ENCODE results near the gene CELSR3. TPM values are rescaled to one million over a fixed set of nuclear protein-coding genes. Genes with fewer than 3 reads are reported as not detected.
A peak's percentile ranks its signal among the peaks of the same experiment; 100 is the strongest.

The CELSR3 gene
- total RNA-seq, 2 experiments from 2014 or later = 7.2 to 8.0 TPM

GRCh38 chr3:48664929-48665328, 2.2 kb upstream of the CELSR3 start:
- Mint-ChIP-seq H3K36me3 (ENCODE audit: low read depth) (peaks cover 8% of the 10 kb centered on the region), H3K9me3 (no peaks in the 10 kb centered on the region), H3K4me1 (peaks cover 23% of the 10 kb centered on the region), H3K4me3 (no peak overlapping the region), H3K27me3 (peaks cover 4% of the 10 kb centered on the region), H3K27ac (no peak overlapping the region)
- no peak for DNase-seq
- ChIA-PET POLR2A (interaction anchor here (1.1 to 2.3 kb wide), 4 partner anchors 9 to 428 kb away, joined by 3 to 7 read pairs (median 4); no protein-coding TSS in a partner anchor), CTCF (interaction anchor here (0.9 to 2.1 kb wide), 7 partner anchors 10 to 429 kb away, joined by 3 to 6 read pairs (median 4); partner anchors contain the start of genes IP6K2, NCKIPSD, QRICH1 and UQCRC1)

GRCh38 chr3:48664313-48664644, 1.6 kb upstream of the CELSR3 start:
- Mint-ChIP-seq H3K27me3 (peaks cover 4% of the 10 kb centered on the region), H3K4me1 (peaks cover 23% of the 10 kb centered on the region), H3K9me3 (no peaks in the 10 kb centered on the region), H3K4me3 (peak overlapping the region; percentile 81), H3K27ac (no peak overlapping the region), H3K36me3 (ENCODE audit: low read depth) (peaks cover 8% of the 10 kb centered on the region)
- POLR2A ChIA-PET = interaction anchor here (0.7 to 2.3 kb wide), 5 partner anchors 10 to 430 kb away, joined by 3 to 7 read pairs (median 4); partner anchors contain the start of gene QRICH1
- DNase-seq = no peak
- CTCF ChIA-PET = interaction anchor here (0.9 to 3.5 kb wide), 9 partner anchors 9 to 430 kb away, joined by 3 to 19 read pairs (median 4); partner anchors contain the start of genes IP6K2, NCKIPSD, QRICH1 and SLC26A6

- POLR2A ChIA-PET = interaction anchor here (0.7 to 2.8 kb wide), 11 partner anchors 11 to 476 kb away, joined by 3 to 25 read pairs (median 3); partner anchors contain the start of genes CDC25A, PFKFB4, QRICH1 and SLC26A6
- DNase-seq = peak; percentile 97
- H3K27me3 Mint-ChIP-seq = peaks cover 4% of the 10 kb centered on the region
- peaks cover 8% of the 10 kb centered on the region for H3K36me3 Mint-ChIP-seq (ENCODE audit: low read depth)
- peak overlapping the region; percentile 81 for H3K4me3 Mint-ChIP-seq
- peak overlapping the region; percentile 78 for H3K27ac Mint-ChIP-seq
- no peaks in the 10 kb centered on the region for H3K9me3 Mint-ChIP-seq
- CTCF ChIA-PET = interaction anchor here (0.8 to 3.5 kb wide), 12 partner anchors 8 to 430 kb away, joined by 3 to 19 read pairs (median 4); partner anchors contain the start of genes IP6K2, NCKIPSD, QRICH1 and SLC26A6
- H3K4me1 Mint-ChIP-seq = peaks cover 23% of the 10 kb centered on the region
Observed at GRCh38 chr3:48663489-48664312, 1.0 kb upstream of the CELSR3 start.

- peaks cover 6% of the 10 kb centered on the region for H3K36me3 Mint-ChIP-seq (ENCODE audit: low read depth)
- POLR2A ChIA-PET = interaction anchor here (1.0 to 2.8 kb wide), 10 partner anchors 12 to 431 kb away, joined by 3 to 25 read pairs (median 4); partner anchors contain the start of genes IP6K2, QRICH1 and SLC26A6
- H3K4me1 Mint-ChIP-seq = peaks cover 29% of the 10 kb centered on the region
- DNase-seq = no peak
- no peak overlapping the region for H3K27ac Mint-ChIP-seq
- peak overlapping the region; percentile 43 for H3K4me3 Mint-ChIP-seq
- H3K9me3 Mint-ChIP-seq = no peaks in the 10 kb centered on the region
- CTCF ChIA-PET = interaction anchor here (0.9 to 3.5 kb wide), 5 partner anchors 24 to 394 kb away, joined by 3 to 19 read pairs (median 4); partner anchors contain the start of genes NCKIPSD, SLC26A6 and UQCRC1
- H3K27me3 Mint-ChIP-seq = peaks cover 4% of the 10 kb centered on the region
Observed at GRCh38 chr3:48662145-48662752, 437 bp downstream of the CELSR3 start.

DNA sequence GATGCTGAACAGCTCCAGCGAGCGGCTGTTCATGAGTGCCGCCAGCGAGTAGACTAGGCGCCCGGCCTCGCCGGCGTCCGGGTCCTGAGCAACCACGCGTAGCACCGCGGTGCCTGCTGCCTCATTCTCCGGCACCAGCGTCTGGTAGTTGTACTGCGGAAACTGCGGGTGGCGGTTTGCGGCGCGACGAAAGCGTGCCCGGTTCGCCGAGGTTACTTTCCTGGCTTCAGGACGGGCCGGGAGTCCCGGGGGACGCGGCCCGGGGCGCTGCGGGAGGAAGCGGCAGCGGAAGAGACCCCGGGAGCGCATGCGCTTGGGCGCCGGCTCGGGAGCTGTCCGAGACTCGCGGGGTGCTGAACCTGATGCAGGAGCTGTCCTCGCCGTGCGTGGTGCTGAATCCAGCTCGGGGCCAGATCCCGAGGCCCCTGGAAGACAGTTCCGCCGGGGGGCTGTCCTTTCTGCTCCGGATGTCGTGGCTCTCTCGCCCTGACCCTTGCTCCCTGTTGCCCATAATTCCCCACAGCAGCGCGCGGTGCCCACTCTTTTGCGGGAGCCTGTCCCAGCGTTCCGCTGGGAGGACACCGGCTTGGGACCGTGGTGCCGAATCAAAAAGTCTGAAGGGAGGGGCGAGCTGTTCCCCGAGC, 1.1 kb downstream of the CELSR3 start:
- Mint-ChIP-seq H3K36me3 (ENCODE audit: low read depth) (peaks cover 6% of the 10 kb centered on the region), H3K4me1 (peaks cover 35% of the 10 kb centered on the region), H3K27ac (peak overlapping the region; percentile 21), H3K4me3 (peak overlapping the region; percentile 43), H3K27me3 (peaks cover 4% of the 10 kb centered on the region), H3K9me3 (no peaks in the 10 kb centered on the region)
- ChIA-PET CTCF (interaction anchor here (0.9 to 3.5 kb wide), 4 partner anchors 24 to 394 kb away, joined by 3 to 19 read pairs (median 8); partner anchors contain the start of genes NCKIPSD and SLC26A6), POLR2A (interaction anchor here (1.0 to 2.8 kb wide), 6 partner anchors 13 to 56 kb away, joined by 3 to 25 read pairs (median 4); partner anchors contain the start of genes IP6K2 and SLC26A6)
- DNase-seq = peak; percentile 80

DNA sequence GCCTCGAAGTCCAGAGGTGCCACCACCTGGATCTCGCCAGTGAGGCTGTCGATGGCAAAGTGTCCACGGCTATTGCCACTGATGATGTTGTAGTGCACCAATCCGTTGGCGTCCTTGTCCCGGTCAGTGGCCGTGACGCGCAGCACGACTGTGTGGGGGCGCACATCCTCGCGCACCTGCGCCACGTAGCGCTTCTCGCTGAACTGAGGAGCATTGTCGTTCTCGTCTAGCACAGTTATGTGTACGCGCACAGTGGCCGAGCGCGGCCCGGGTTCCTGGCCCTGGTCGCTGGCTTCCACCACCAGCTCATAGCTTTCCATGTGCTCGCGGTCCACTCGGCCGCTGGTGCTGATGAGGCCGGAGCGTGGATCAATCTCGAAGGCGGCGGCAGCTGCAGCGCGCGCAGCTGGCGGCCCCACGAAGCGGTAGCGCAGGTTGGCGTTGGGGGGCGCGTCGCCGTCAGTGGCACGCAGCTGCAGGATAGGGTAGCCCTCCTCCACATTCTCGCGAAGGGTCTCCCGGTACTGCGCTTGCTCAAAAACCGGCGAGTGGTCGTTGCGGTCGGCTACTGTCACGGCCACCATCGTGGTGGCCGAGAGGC, 1.8 kb downstream of the CELSR3 start:
- ChIA-PET CTCF (interaction anchor here (2.9 to 3.5 kb wide), 2 partner anchors 25 kb away, joined by 13 to 19 read pairs; partner anchors contain the start of genes NCKIPSD and SLC26A6), POLR2A (interaction anchor here (1.3 to 2.8 kb wide), 2 partner anchors 26 to 56 kb away, joined by 4 to 25 read pairs; partner anchors contain the start of genes IP6K2 and SLC26A6)
- Mint-ChIP-seq H3K9me3 (no peaks in the 10 kb centered on the region), H3K4me1 (peaks cover 36% of the 10 kb centered on the region), H3K27ac (no peak overlapping the region), H3K4me3 (no peak overlapping the region), H3K36me3 (ENCODE audit: low read depth) (peaks cover 3% of the 10 kb centered on the region), H3K27me3 (peaks cover 4% of the 10 kb centered on the region)
- no peak for DNase-seq

DNA sequence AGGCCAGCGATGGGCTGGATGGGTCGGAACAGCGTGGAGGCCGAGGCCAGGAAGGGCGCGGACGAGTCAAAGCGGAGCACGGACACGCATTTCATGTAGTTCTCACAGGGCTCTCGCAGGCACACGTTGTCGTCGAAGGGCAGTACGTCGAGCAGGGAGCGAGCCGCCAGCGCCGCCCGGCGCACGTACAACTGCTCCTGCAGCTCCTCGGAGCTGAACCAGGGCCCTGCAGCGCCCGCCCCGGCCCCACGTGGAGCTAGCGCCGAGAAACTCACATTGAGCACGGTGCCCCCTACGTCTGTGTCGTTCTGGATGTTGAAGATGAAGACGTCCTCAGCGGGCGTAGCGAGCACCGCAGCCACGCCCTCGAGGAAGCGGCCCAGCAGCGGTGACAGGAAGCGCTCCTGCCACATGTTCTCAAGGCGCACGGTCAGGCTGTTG, 5.8 kb downstream of the CELSR3 start:
- peak; percentile 47 for DNase-seq
- H3K9me3 Mint-ChIP-seq = no peaks in the 10 kb centered on the region
- peaks cover 31% of the 10 kb centered on the region for H3K4me1 Mint-ChIP-seq
- CTCF ChIA-PET = interaction anchor here (0.8 to 2.3 kb wide), 4 partner anchors 12 to 256 kb away, joined by 3 to 12 read pairs (median 3); partner anchors contain the start of gene SLC26A6
- peak overlapping the region; percentile 72 for H3K27ac Mint-ChIP-seq
- POLR2A ChIA-PET = interaction anchor here (1.1 to 2.6 kb wide), 4 partner anchors 17 to 184 kb away, joined by 5 to 11 read pairs (median 6); partner anchors contain the start of genes IP6K2 and SLC26A6
- no peaks in the 10 kb centered on the region for H3K27me3 Mint-ChIP-seq
- peaks cover 3% of the 10 kb centered on the region for H3K36me3 Mint-ChIP-seq (ENCODE audit: low read depth)
- H3K4me3 Mint-ChIP-seq = peak overlapping the region; percentile 68

DNA sequence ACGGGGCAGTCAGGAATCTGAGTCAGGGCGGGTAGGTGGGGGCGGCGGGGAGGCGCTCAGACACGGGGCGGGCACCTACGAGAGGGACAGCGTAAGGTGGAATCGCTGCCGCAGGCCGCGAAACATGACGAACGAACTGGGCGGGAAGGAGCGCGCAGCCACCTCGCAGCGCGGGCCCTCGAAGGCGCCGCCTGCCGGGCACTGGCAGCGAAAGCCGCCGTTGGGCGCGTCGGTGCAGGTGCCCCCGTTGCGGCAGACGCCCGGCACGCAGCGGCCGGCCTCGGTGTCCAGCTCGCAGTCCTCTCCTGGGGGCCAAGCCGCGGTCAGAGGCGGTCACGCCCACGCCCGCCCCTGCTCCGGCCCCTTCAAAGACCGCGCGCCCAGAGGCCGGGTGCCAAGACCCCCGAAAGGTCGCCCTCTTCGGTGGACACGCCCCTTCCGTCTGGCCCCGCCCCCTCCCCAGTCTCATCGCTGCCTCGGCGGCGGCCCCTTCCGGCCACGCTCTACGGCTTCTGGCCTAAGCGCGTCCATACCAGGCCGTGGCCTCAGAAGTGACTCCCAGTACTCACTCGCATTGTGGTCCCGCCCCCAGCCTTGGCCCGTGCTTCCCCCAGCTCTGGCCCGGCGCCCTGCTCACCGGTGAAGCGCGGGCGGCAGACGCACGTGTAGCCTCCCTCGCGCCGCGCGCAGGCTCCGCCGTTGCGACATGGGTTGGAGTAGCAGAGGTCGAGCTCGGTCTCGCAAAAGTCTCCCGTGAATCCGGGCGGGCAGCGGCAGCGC, 6.4 kb downstream of the CELSR3 start:
- Mint-ChIP-seq H3K9me3 (no peaks in the 10 kb centered on the region), H3K4me1 (peaks cover 27% of the 10 kb centered on the region), H3K36me3 (ENCODE audit: low read depth) (peaks cover 3% of the 10 kb centered on the region), H3K27ac (peak overlapping the region; percentile 78), H3K4me3 (peak overlapping the region; percentile 70), H3K27me3 (no peaks in the 10 kb centered on the region)
- POLR2A ChIA-PET = interaction anchor here (1.1 to 2.6 kb wide), 4 partner anchors 18 to 184 kb away, joined by 5 to 11 read pairs (median 6); partner anchors contain the start of genes IP6K2 and SLC26A6
- peak; percentile 88 for DNase-seq
- CTCF ChIA-PET = interaction anchor here (0.6 to 2.3 kb wide), 5 partner anchors 8 to 58 kb away, joined by 3 to 12 read pairs (median 3); partner anchors contain the start of gene SLC26A6

DNA sequence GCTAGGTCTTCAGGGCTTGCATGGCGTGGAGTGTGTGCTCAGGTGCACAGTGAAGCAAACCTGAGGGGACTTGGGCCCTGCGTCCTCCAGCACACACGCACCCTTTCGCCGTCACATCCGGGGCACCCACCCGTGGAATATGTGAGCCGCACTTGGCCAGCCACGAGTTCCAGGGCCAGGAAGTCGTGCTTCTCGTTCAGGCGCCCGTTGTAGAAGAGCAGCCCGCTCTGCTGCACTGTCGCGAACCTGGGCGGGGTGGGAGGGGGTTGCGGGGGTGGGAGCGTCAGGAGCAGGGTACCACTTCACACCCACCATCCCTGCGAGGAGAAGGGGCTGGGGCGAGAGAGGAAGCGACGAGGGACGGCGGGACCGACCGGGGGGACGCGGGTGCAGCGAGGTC, 7.1 kb downstream of the CELSR3 start:
- POLR2A ChIA-PET = interaction anchor here (1.1 to 2.6 kb wide), 3 partner anchors 16 to 183 kb away, joined by 5 to 11 read pairs (median 5); partner anchors contain the start of gene SLC26A6
- H3K9me3 Mint-ChIP-seq = no peaks in the 10 kb centered on the region

DNA sequence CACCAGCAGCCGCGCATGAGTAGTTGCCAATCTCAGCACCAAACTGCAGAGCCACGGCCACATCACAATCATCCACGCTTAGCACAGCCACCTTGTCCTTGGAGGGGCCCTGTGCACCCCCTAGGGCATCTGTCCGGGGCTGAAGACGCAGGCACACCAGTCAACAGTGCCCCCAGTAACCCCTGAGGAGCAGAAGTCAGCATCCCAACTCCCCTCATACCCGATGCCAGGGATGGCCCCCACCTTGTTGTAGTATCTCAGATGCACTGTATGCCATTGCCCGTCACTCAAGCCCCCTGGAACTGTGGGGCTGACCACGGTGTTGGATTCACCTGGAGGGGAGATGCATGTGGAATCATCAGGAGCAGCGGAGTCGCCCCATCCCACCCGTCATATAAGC, 7.6 kb downstream of the CELSR3 start:
- no peaks in the 10 kb centered on the region for H3K27me3 Mint-ChIP-seq
- H3K4me3 Mint-ChIP-seq = peak overlapping the region; percentile 70
- POLR2A ChIA-PET = interaction anchor here (1.1 to 2.6 kb wide), 2 partner anchors 16 to 20 kb away, joined by 5 to 11 read pairs; partner anchors contain the start of gene SLC26A6
- peaks cover 3% of the 10 kb centered on the region for H3K36me3 Mint-ChIP-seq (ENCODE audit: low read depth)
- no peaks in the 10 kb centered on the region for H3K9me3 Mint-ChIP-seq
- DNase-seq = no peak
- H3K4me1 Mint-ChIP-seq = peaks cover 27% of the 10 kb centered on the region
- H3K27ac Mint-ChIP-seq = peak overlapping the region; percentile 71
- CTCF ChIA-PET = interaction anchor here (1.0 kb wide), 1 partner anchor 9 kb away, joined by 3 read pairs; no protein-coding TSS in a partner anchor

More for the DNA sequence above, 7.1 kb downstream of the CELSR3 start:
- Mint-ChIP-seq H3K27ac (peak overlapping the region; percentile 78), H3K4me1 (peaks cover 27% of the 10 kb centered on the region), H3K4me3 (peak overlapping the region; percentile 70), H3K36me3 (ENCODE audit: low read depth) (peaks cover 3% of the 10 kb centered on the region), H3K27me3 (no peaks in the 10 kb centered on the region)
- DNase-seq = peak; percentile 70
- CTCF ChIA-PET = interaction anchor here (0.6 to 1.0 kb wide), 2 partner anchors 9 to 15 kb away, joined by 3 to 4 read pairs; no protein-coding TSS in a partner anchor
